NCI-H1930 (cell line): ENCODE data around the gene SDR39U1.

Experiments used
- DNase-seq, 2 experiments: peaks; one replicate each; lab custom pipeline; 2025; lab: John Stamatoyannopoulos, UW

Gene SDR39U1

GRCh38 chr14:24429395-24430142 is 13.0 kb downstream of the SDR39U1 start, which contains the start of the genes CBLN3 and KHNYN:
Gene CBLN3, minus strand, starts transcription at chr14:24429668. Its CDS starts 614 bp downstream, at chr14:24429054.
Gene KHNYN, plus strand, starts transcription at chr14:24429954. Its CDS starts 777 bp downstream, at chr14:24430731.
- DNase-seq: peak; percentile 54 to 57

GRCh38 chr14:24428628-24429394 is 13.8 kb downstream of the SDR39U1 start:
- DNase-seq: no peak

DNA sequence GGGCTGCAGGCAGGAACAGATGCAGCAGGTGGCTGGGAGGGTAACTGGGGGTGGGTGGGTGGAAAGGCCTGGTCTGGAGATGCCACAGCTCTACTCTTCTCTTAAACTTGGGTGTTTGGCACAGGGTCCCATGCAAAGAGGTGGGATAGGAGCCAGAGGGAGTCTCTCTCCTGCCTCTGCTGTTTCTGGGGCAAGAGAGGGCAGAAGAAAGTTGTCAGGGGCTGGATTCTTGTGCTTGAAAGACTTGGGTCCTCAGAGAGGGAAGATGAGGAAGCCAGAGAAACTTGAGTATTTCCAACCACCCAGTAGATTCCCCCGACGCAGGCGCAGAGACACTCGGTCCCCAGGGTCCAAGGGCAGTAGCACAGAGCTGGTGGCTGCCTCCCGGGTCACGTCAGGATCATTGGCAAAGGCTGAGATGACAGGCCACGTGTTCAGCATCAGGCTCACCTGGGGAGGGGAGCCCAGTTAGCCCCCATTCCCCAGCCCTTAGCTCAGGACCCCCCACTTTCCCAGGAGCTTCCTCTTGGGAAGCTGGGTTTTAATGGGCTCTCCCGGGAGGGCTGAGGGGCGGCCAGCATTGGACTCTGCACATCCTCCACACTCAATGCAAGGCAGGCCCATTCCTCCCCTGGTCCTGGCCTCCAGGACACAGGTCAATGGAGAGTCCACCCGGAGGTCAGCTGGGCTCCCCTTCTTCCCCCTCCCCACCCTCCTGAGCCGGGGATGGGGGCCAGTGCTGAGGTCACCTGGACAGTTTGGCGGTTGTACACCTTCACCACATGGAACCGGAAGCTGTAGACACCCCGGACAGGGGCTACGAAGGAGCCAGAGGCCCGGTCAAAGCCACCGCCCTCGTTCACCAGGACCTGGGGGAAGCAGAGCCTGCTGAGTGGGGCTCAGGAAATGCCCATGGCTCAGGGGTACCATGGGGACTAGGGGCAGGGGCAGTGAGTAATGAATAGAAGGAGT is 14.8 kb downstream of the SDR39U1 start:
- no peak for DNase-seq

DNA sequence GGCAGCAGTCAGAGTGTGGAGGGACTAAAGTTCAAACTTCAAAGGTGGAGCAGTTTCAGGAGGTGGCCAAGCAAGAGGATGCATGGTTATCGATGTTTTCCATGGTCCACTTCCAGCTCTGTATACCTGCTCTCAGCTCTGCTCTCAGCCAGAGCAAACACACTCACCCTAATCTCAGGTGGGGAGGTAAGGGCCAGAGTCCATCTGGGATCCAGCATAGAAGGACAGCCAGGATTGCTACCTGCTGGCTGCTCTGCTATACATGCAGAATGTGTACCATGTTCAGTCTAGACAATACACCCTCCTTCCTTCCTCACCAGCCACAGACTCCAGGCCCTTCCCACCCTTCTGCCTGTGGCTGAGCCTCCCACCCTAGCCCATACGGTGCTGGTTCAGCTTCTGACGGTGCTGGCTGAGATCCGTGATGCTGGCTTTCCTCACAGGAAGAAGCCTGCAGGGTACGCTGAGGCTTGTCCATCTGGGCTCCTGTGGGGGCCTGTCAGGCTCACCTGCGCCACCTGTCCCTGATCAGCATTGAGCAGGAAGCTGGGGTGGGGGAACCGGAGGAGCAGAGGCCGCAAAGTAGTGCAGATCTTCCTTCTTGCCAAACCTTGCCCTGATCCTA is 15.6 kb downstream of the SDR39U1 start:
- DNase-seq: no peak

DNA sequence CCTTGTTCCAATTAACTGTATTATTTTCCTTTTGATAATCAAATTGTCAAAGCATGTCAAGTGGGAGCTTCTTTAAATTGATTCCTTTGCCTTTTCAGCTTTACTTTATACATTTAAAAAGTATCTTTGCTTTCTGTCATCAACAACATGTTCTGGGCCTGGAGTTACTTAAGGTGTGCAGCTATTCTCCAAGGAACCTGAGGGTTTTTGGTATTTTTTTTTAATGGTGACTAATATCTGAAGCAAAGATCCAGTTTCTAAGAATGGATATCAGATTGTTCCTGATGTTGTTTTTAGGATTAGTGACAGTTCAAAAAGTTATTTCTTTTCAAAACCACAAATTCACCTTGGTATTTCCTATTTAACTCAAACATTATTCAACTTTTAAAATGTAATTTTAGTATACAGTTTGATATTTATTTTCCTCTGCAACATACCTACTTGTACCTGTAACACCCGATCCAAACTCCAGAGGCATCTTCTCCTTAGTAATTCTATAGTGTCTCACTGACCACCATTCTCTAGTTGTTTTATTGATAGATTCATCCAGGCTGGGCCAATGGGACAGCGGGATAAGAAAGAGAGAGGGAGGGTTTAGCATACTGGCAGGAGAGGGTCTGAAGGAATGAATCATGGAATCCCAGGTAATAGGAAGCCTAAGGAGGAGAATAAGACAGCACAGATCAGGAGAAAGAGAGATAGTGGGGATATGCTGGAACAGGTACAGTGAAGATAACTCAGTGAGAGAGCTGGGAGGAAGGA is 16.2 kb downstream of the SDR39U1 start:
- DNase-seq: no peak

GRCh38 chr14:24425704-24426103 is 16.9 kb downstream of the SDR39U1 start:
- no peak for DNase-seq

- DNase-seq: no peak
Measured at GRCh38 chr14:24422694-24423601, 19.6 kb downstream of the SDR39U1 start.

- DNase-seq: no peak
Measured at GRCh38 chr14:24422261-24422660, 20.3 kb downstream of the SDR39U1 start.

DNA sequence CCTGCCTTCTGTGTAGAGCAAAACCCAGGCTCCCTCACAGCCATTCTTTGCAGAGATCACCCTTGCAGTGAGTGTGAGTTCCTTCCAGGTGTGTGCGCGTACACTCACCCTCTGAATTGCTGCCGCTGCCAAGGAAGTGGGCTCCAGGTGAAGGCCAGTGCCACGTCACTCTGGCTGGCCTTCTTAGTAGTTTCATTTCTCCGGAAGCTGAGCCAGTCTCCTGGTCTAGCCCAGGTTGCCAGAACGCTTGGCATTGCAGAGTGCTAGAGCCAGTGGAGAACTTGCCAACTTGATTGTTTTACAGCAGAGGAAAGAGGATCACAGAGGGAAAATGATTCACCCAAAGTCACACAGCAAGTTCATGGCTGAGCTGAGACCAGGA is 24.1 kb downstream of the SDR39U1 start:
- no peak for DNase-seq

DNA sequence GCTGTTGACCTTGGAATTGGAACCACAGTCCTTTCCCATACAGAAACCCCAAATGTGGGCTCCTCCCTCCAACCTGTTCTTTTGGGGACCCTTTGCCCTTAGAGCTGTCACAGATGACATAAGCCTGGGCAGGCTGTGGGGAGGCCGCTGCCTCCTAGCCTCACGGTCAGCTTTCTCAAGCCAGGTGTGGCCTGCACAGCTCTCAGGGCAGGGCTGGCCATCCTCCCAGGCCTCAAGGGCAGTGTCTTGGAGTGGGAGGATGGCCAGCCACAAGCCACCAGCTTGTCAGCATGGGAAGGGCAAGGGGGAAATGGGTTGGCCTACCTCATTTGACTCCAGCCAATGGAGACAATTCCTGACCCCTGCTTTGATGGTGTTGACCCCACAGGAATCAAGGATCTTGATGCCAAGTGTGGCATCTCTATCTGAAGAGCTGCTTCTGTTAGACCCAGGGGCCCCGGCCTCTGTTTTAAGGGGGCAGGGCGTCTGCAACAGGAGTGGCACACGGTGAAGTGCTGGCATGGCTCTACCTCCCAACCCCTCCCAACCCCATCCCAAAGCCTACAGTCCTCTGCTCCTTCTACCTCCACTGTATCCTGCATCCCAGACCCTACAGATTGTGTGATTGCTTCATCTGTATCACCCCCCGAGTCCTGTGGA is 24.6 kb downstream of the SDR39U1 start:
- DNase-seq: no peak

GRCh38 chr14:24416932-24417619 is 25.5 kb downstream of the SDR39U1 start:
- DNase-seq: no peak

GRCh38 chr14:24416254-24416931 is 26.2 kb downstream of the SDR39U1 start:
- no peak for DNase-seq

GRCh38 chr14:24415421-24416253 is 26.9 kb downstream of the SDR39U1 start:
- no peak for DNase-seq

- DNase-seq: no peak
Measured at GRCh38 chr14:24414732-24415420, 27.7 kb downstream of the SDR39U1 start.

GRCh38 chr14:24414077-24414476 is 28.5 kb downstream of the SDR39U1 start:
- DNase-seq: no peak
